ENCODE measurements around the gene PC. TPM values are rescaled to one million over a fixed set of nuclear protein-coding genes. Genes with fewer than 3 reads are reported as not detected.

PC gene
- total and polyA plus RNA-seq, 9 of the 15 experiments (the other 6 are each of a cell fraction or from before 2014, with no cell fraction given): 0.94 to 38.0 (median 8.7) TPM

- no peaks in the 10 kb centered on the region for H3K27me3 ChIP-seq (ENCODE audit: control insufficient read depth in 2 of 2, insufficient read depth in 2 of 2, low read length in 2 of 2)
- H3K4me2 ChIP-seq (ENCODE audit: insufficient read depth, low read length): no peak overlapping the region
- FAIRE-seq (no peak), DNase-seq (ENCODE audit: extremely low read depth in 1 of 4, low spot score in 3 of 4) (no peak), ATAC-seq (no peak)
- no peaks in the 10 kb centered on the region for H3K9me1 ChIP-seq (ENCODE audit: control insufficient read depth, insufficient read depth, low read length)
- TSS peak; percentile 33 for BruUV-seq (replicated peaks)
- peaks cover 17% of the 10 kb centered on the region for H3K79me2 ChIP-seq (ENCODE audit: control insufficient read depth, insufficient read depth, low read length)
- WGBS (ENCODE audit: insufficient coverage, low coverage, missing lambda C conversion rate): 88% methylated on average over 28 of the region's 28 CpGs
- intact Hi-C loops (cut with micrococcal nuclease): no loop called here
- H3K9me3 ChIP-seq (replicated peaks; ENCODE audit: control insufficient read depth, insufficient read depth, low read depth, low read length): no peaks in the 10 kb centered on the region
- peaks cover 58% of the 10 kb centered on the region; the same call in 2 of the 3 replicates for H3K36me3 ChIP-seq (ENCODE audit: control insufficient read depth, insufficient read depth, low read length)
- TF ChIP-seq PREB (CRISPR knock-in tag; IDR thresholded peaks at IDR 0.05) (no peak), KLF16 (IDR thresholded peaks at IDR 0.05) (no peak), TARDBP (IDR thresholded peaks at IDR 0.05) (no peak), ZNF224 (CRISPR knock-in tag; IDR thresholded peaks at IDR 0.05) (no peak), PCBP1 (IDR thresholded peaks at IDR 0.05; ENCODE audit: low read depth, low read length, poor library complexity, severe bottlenecking) (peak; percentile 19)
- no peak overlapping the region for H2AFZ ChIP-seq (ENCODE audit: low read depth, low read length)
- H4K20me1 ChIP-seq (replicated peaks; ENCODE audit: control insufficient read depth, insufficient read depth, low read length): no peaks in the 10 kb centered on the region
- H3K27ac ChIP-seq (ENCODE audit: extremely low read depth, low read depth, low read length): no peak overlapping the region
- no peak overlapping the region for H3K4me3 ChIP-seq
- H3K9ac ChIP-seq (ENCODE audit: insufficient read depth in 1 of 2, low read depth in 2 of 2, low read length in 2 of 2): peak overlapping the region in 1 of 2 experiments; percentile 31; a peak in 2 of 4 replicates
- in situ Hi-C loops (cut with MboI): no loop called here
- CTCF ChIA-PET (ENCODE audit: low intra/inter-chr PET ratio): no interaction called here
- POLR2A ChIA-PET: interaction anchor here (0.6 to 1.5 kb wide), 4 partner anchors 11 to 411 kb away, joined by 3 to 10 read pairs (median 3); partner anchors contain the start of gene MRPL11
- H3K4me1 ChIP-seq (replicated peaks in 1 of 2; ENCODE audit: control insufficient read depth in 2 of 2, insufficient read depth in 2 of 2, low read length in 2 of 2): peaks cover 10 to 51% of the 10 kb centered on the region in 2 experiments; a peak in 4 of 5 replicates
Measured at GRCh38 chr11:66848671-66849500, 109.3 kb downstream of the PC start.
